PC-3 (cell line): ENCODE data around the gene USP20. TPM values are rescaled to one million over a fixed set of nuclear protein-coding genes. Genes with fewer than 3 reads are reported as not detected.

Experiments used
- ATAC-seq: fragments of 200-7000 bp; cut with Tn5 transposase; 2 replicates; pipeline ENCODE4 v1.9.1; 2020; ENCODE audit warnings: mild to moderate bottlenecking, moderate library complexity
- BruUV-seq: library from RNA; stranded (reverse); fragments of 400-500 nt; replicated peaks from 2 replicates; lab custom pipeline; 2021; lab: Mats Ljungman, UMichigan
- CTCF ChIA-PET: fragments of 300-600 bp; sonication (Branson Sonifier 250); formaldehyde crosslinking; loops from one replicate; lab custom pipeline; 2022; ENCODE audit warnings: antibody characterized with exemption; lab: Charles Lee
- POLR2A ChIA-PET: fragments of 300-600 bp; sonication (Branson Sonifier 250); formaldehyde crosslinking; loops from one replicate; lab custom pipeline; 2022; ENCODE audit warnings: antibody characterized with exemption; ENCODE audit not compliant: unreplicated experiment; lab: Charles Lee
- DNase-seq: peaks from one replicate; pipeline ENCODE4 v3.0.0-alpha.2; 2015
- H2AFZ ChIP-seq: fragments of 300-600 bp; sonication (generic); 2 replicates; pipeline ENCODE4 v1.6.0; 2016; ENCODE audit warnings: antibody characterized with exemption, low read length
- H3F3A ChIP-seq: fragments of 300-600 bp; sonication (generic); one replicate; pipeline ENCODE4 v1.6.0; 2017; ENCODE audit warnings: antibody characterized with exemption, low read length, control low read depth, mild to moderate bottlenecking; ENCODE audit not compliant: unreplicated experiment
- H3K27ac ChIP-seq: fragments of 300-600 bp; sonication (generic); 2 replicates; pipeline ENCODE4 v1.5.1; 2016; ENCODE audit warnings: mild to moderate bottlenecking, low read length
- H3K27me3 ChIP-seq: fragments of 300-600 bp; sonication (generic); 2 replicates; pipeline ENCODE4 v1.6.1; 2016; ENCODE audit warnings: low read length, mixed read lengths
- H3K36me3 ChIP-seq: fragments of 300-600 bp; sonication (generic); 2 replicates; pipeline ENCODE4 v1.6.1; 2016; ENCODE audit warnings: low read depth, mixed run types, low read length, mixed read lengths
- H3K4me1 ChIP-seq: fragments of 300-600 bp; sonication (generic); 2 replicates; pipeline ENCODE4 v1.5.1; 2016; ENCODE audit warnings: low read length; ENCODE audit not compliant: insufficient read depth
- H3K4me2 ChIP-seq: fragments of 300-600 bp; sonication (generic); 2 replicates; pipeline ENCODE4 v1.6.0; 2016; ENCODE audit warnings: low read length
- H3K4me3 ChIP-seq: fragments of 300-600 bp; sonication (generic); 2 replicates; pipeline ENCODE4 v1.5.1; 2016; ENCODE audit warnings: mild to moderate bottlenecking, low read length, mixed read lengths
- H3K79me2 ChIP-seq: fragments of 300-600 bp; sonication (generic); 2 replicates; pipeline ENCODE4 v1.6.1; 2017; ENCODE audit warnings: low read length, mixed read lengths
- H3K9ac ChIP-seq: fragments of 300-600 bp; sonication (generic); 2 replicates; pipeline ENCODE4 v1.6.0; 2016; ENCODE audit warnings: mild to moderate bottlenecking, low read length
- H3K9me2 ChIP-seq: fragments of 300-600 bp; sonication (generic); replicated peaks from 2 replicates; pipeline ENCODE4 v1.6.1; 2016; ENCODE audit warnings: mixed run types, low read length, mixed read lengths
- H3K9me3 ChIP-seq: fragments of 300-600 bp; sonication (generic); 2 replicates; pipeline ENCODE4 v1.6.1; 2016; ENCODE audit warnings: low read length, mixed read lengths
- H4K20me1 ChIP-seq: fragments of 300-600 bp; sonication (generic); 2 replicates; pipeline ENCODE4 v1.6.1; 2016; ENCODE audit warnings: low read length, mixed read lengths
- CTCF ChIP-seq: fragments of 300-600 bp; sonication (generic); conservative IDR thresholded peaks from 2 replicates; pipeline ENCODE4 v1.5.1; 2017; ENCODE audit warnings: antibody characterized with exemption, low read depth, mild to moderate bottlenecking, low read length
- EZH2 ChIP-seq: fragments of 300-600 bp; sonication (generic); IDR thresholded peaks from one replicate; pipeline ENCODE4 v1.6.1; 2017; ENCODE audit warnings: antibody characterized with exemption, mild to moderate bottlenecking, low read length; ENCODE audit not compliant: unreplicated experiment
- EZH2phosphoT487 ChIP-seq: fragments of 300-600 bp; sonication (generic); IDR thresholded peaks from 2 replicates; pipeline ENCODE4 v1.6.1; 2018; ENCODE audit warnings: mild to moderate bottlenecking, antibody characterized with exemption, low read length, borderline replicate concordance
- intact Hi-C: fragments of 100-400 bp; cut with micrococcal nuclease; formaldehyde crosslinking; loops from 2 replicates; pipeline ENCODE4 v1.9.0; 2023
- total RNA-seq: library from RNA; depleted of rRNA; stranded (reverse); fragments of >200 nt; gene quantifications from 2 replicates; pipeline ENCODE4 v1.2.3, GENCODE V29; 2014

The USP20 gene
- total RNA-seq, 1 experiment from 2014 or later: 15.0 TPM

GRCh38 chr9:129841071-129841470 is 5.8 kb downstream of the USP20 start:
- no peak overlapping the region for H3K9ac ChIP-seq
- ChIA-PET CTCF (no interaction called here), POLR2A (no interaction called here)
- H3K9me3 ChIP-seq: no peaks in the 10 kb centered on the region
- ATAC-seq (no peak), DNase-seq (no peak)
- H3K36me3 ChIP-seq: no peaks in the 10 kb centered on the region
- H4K20me1 ChIP-seq: no peaks in the 10 kb centered on the region
- no peak overlapping the region for H3K27ac ChIP-seq
- no peaks in the 10 kb centered on the region for H3K9me2 ChIP-seq
- H3K4me2 ChIP-seq: no peak overlapping the region
- H3K79me2 ChIP-seq: peaks cover 25% of the 10 kb centered on the region
- H3K4me3 ChIP-seq: no peak overlapping the region
- BruUV-seq: no TSS peak
- TF ChIP-seq EZH2: no peak
- TF ChIP-seq CTCF: no peak
- TF ChIP-seq EZH2phosphoT487: no peak
- peaks cover 27% of the 10 kb centered on the region for H3K4me1 ChIP-seq
- no peaks in the 10 kb centered on the region for H3K27me3 ChIP-seq
- no peaks in the 10 kb centered on the region for H3F3A ChIP-seq
- H2AFZ ChIP-seq: no peak overlapping the region
- intact Hi-C loops: no loop called here

GRCh38 chr9:129845373-129845772 is 10.1 kb downstream of the USP20 start:
- H4K20me1 ChIP-seq: no peaks in the 10 kb centered on the region
- no peaks in the 10 kb centered on the region for H3K36me3 ChIP-seq

More at GRCh38 chr9:129845373-129845772, 10.1 kb downstream of the USP20 start:
- no peaks in the 10 kb centered on the region for H3K79me2 ChIP-seq
- ChIA-PET POLR2A (no interaction called here), CTCF (no interaction called here)
- no peak overlapping the region for H3K27ac ChIP-seq
- DNase-seq (no peak), ATAC-seq (no peak)
- intact Hi-C loops: no loop called here
- H3F3A ChIP-seq: no peaks in the 10 kb centered on the region
- no peak overlapping the region for H3K4me2 ChIP-seq
- H3K27me3 ChIP-seq: no peaks in the 10 kb centered on the region
- no peaks in the 10 kb centered on the region for H3K4me1 ChIP-seq
- H3K9ac ChIP-seq: no peak overlapping the region
- BruUV-seq: no TSS peak
- H3K9me2 ChIP-seq: no peaks in the 10 kb centered on the region
- TF ChIP-seq EZH2phosphoT487: no peak
- TF ChIP-seq EZH2: no peak
- TF ChIP-seq CTCF: no peak
- H2AFZ ChIP-seq: no peak overlapping the region
- H3K4me3 ChIP-seq: no peak overlapping the region
- H3K9me3 ChIP-seq: no peaks in the 10 kb centered on the region
